A549 (cell line): ENCODE data around the gene MYO7A. TPM values are rescaled to one million over a fixed set of nuclear protein-coding genes. Genes with fewer than 3 reads are reported as not detected.

Experiments used
- ATAC-seq, 2 experiments: fragments of 200-7000 bp in 1 of 2; fragments of >200 bp in 1 of 2; cut with Nextera tagmentation in 1 of 2; cut with Tn5 transposase in 1 of 2; 3 replicates each; pipeline versions ENCODE4 v1.8.0 to v1.9.1; 2018 to 2020; ENCODE audit warnings: mild to moderate bottlenecking in 1 of 2, moderate library complexity in 1 of 2
- CTCF ChIA-PET: fragments of 300-600 bp; sonication (Branson Sonifier 250); formaldehyde crosslinking; extraction: SDS; loops from one replicate; lab custom pipeline; 2021; ENCODE audit warnings: antibody characterized with exemption, inconsistent platforms; lab: Yijun Ruan, JAX
- POLR2A ChIA-PET: fragments of 350-600 bp; formaldehyde crosslinking; extraction: SDS; loops from one replicate; lab custom pipeline; 2021; ENCODE audit warnings: antibody characterized with exemption, inconsistent platforms; lab: Yijun Ruan, JAX
- DNase-seq, 2 experiments: peaks; one replicate each; pipeline versions ENCODE4 v3.0.0 to v3.0.0-alpha.2; 2011 to 2016; ENCODE audit warnings: low read depth in 1 of 2, low spot score in 1 of 2
- FAIRE-seq: peaks from 2 replicates; lab custom pipeline; 2011; peaks lifted over from hg19 to GRCh38; lab: Jason Lieb, UNC
- H3K27ac ChIP-seq, 2 experiments: fragments of >200 bp; sonication (Bioruptor Twin); formaldehyde crosslinking; 3 replicates each; pipeline ENCODE4 v1.5.1; 2016 to 2017
- H3K4me1 ChIP-seq: fragments of >200 bp; sonication (Bioruptor Twin); formaldehyde crosslinking; 3 replicates; pipeline ENCODE4 v1.6.1; 2016
- H3K4me2 ChIP-seq: fragments of >200 bp; sonication (Bioruptor Twin); formaldehyde crosslinking; 3 replicates; pipeline ENCODE4 v1.6.1; 2016
- H3K4me3 ChIP-seq: fragments of >200 bp; sonication (Bioruptor Twin); formaldehyde crosslinking; 3 replicates; pipeline ENCODE4 v1.5.1; 2016
- H3K9me3 ChIP-seq: fragments of >200 bp; sonication (Bioruptor Twin); formaldehyde crosslinking; 3 replicates; pipeline ENCODE4 v1.6.1; 2016
- CBX8 ChIP-seq: fragments of 200-600 bp; sonication (generic); IDR thresholded peaks from 2 replicates; pipeline ENCODE4 v1.6.1; 2016
- EHF ChIP-seq: fragments of 250-450 bp; sonication (Bioruptor Pico); IDR thresholded peaks from 2 replicates; pipeline ENCODE4 v1.5.0; 2020; ENCODE audit warnings: mild to moderate bottlenecking
- ESRRA ChIP-seq: fragments of 150-350 bp; IDR thresholded peaks from 2 replicates; pipeline ENCODE4 v1.6.1; 2014; ENCODE audit warnings: mild to moderate bottlenecking, low read length, borderline replicate concordance
- FOSL2 ChIP-seq, 2 experiments: fragments of 450-650 bp in 1 of 2; fragments of >200 bp in 1 of 2; sonication (Bioruptor Twin) in 1 of 2; formaldehyde crosslinking; IDR thresholded peaks; 2 replicates each; pipeline versions ENCODE4 v1.5.0 to v1.6.1; 2016 to 2020; ENCODE audit warnings: mild to moderate bottlenecking in 1 of 2, moderate library complexity in 1 of 2
- HEYL ChIP-seq: fragments of 250-450 bp; sonication (Bioruptor Pico); IDR thresholded peaks from 2 replicates; pipeline ENCODE4 v1.8.0; 2021; ENCODE audit warnings: mild to moderate bottlenecking, moderate library complexity
- HOXB13 ChIP-seq: fragments of 250-450 bp; sonication (Bioruptor Pico); IDR thresholded peaks from 2 replicates; pipeline ENCODE4 v1.5.0; 2020; ENCODE audit warnings: low read depth, mild to moderate bottlenecking, moderate library complexity
- JUN ChIP-seq, 2 experiments: fragments of >200 bp; sonication (Bioruptor Twin); formaldehyde crosslinking; IDR thresholded peaks; 2 replicates in 1 of 2; 3 replicates in 1 of 2; pipeline ENCODE4 v1.6.1; 2016 to 2017
- JUNB ChIP-seq: fragments of >200 bp; sonication (Bioruptor Twin); formaldehyde crosslinking; IDR thresholded peaks from 2 replicates; pipeline ENCODE4 v1.6.1; 2016
- NFE2L2 ChIP-seq: fragments of 150-350 bp; conservative IDR thresholded peaks from 2 replicates; pipeline ENCODE4 v1.6.1; 2014; ENCODE audit warnings: low read length
- NPAS2 ChIP-seq: fragments of 250-450 bp; sonication (Bioruptor Pico); IDR thresholded peaks from 2 replicates; pipeline ENCODE4 v1.8.0; 2022; ENCODE audit warnings: mild to moderate bottlenecking, moderate library complexity, borderline replicate concordance
- NR3C1 ChIP-seq: fragments of >200 bp; sonication (Bioruptor Twin); formaldehyde crosslinking; IDR thresholded peaks from 3 replicates; pipeline ENCODE4 v1.6.1; 2017
- POLR2A ChIP-seq: IDR thresholded peaks from 2 replicates; pipeline ENCODE4 v1.6.1; 2012; ENCODE audit warnings: mild to moderate bottlenecking, low read length
- POLR2AphosphoS2 ChIP-seq: conservative IDR thresholded peaks from 2 replicates; pipeline ENCODE4 v1.6.1; 2012; ENCODE audit warnings: low read length, improper control_type of control experiment, inconsistent platforms
- RARB ChIP-seq: fragments of 250-450 bp; sonication (Bioruptor Pico); IDR thresholded peaks from 2 replicates; pipeline ENCODE4 v1.8.0; 2021; ENCODE audit warnings: mild to moderate bottlenecking, moderate library complexity
- RCOR1 ChIP-seq: fragments of 150-350 bp; IDR thresholded peaks from 2 replicates; pipeline ENCODE4 v1.6.1; 2014; ENCODE audit warnings: antibody characterized with exemption, low read length, low read depth
- RFX5 ChIP-seq: fragments of 450-650 bp; IDR thresholded peaks from 2 replicates; pipeline ENCODE4 v1.7.1; 2014; ENCODE audit warnings: antibody characterized with exemption, mild to moderate bottlenecking, moderate library complexity
- RNF2 ChIP-seq: fragments of 200-600 bp; sonication (generic); IDR thresholded peaks from 2 replicates; pipeline ENCODE4 v1.6.1; 2016; ENCODE audit warnings: low read depth, mild to moderate bottlenecking, antibody characterized with exemption, moderate library complexity, borderline replicate concordance
- SMC3 ChIP-seq: fragments of >200 bp; sonication (Bioruptor Twin); formaldehyde crosslinking; IDR thresholded peaks from 3 replicates; pipeline ENCODE4 v1.6.1; 2018; ENCODE audit warnings: inconsistent platforms
- ZFP36 ChIP-seq: fragments of 450-650 bp; IDR thresholded peaks from 2 replicates; pipeline ENCODE4 v1.6.1; 2014; ENCODE audit warnings: borderline replicate concordance; ENCODE audit not compliant: partially characterized antibody
- ZNF302 ChIP-seq: fragments of 250-450 bp; sonication (Bioruptor Pico); IDR thresholded peaks from 2 replicates; pipeline ENCODE4 v1.9.0; 2021; ENCODE audit warnings: inconsistent platforms, mild to moderate bottlenecking, moderate library complexity
- WGBS: methylation state at CpG from one replicate; pipeline ENCODE4 v1.1.6; 2017; ENCODE audit errors: missing lambda C conversion rate; 5-methylcytosine and 5-hydroxymethylcytosine counted together
- polyA plus RNA-seq, 4 experiments: library from polyadenylated mRNA; depleted of rRNA in 3 of 4; stranded (reverse); fragments of >200 nt; fragmentation: RNase III in 1 of 4; extraction: RNeasy Plus Mini Kit Qiagen cat#74134 plus additional on column Dnase treatment in 1 of 4; gene quantifications; 2 replicates in 3 of 4; 3 replicates in 1 of 4; pipeline ENCODE4 v1.2.3, GENCODE V29; 2011 to 2017
- TF ChIP-seq, protein P1 (sequence below): fragments of 150-350 bp; IDR thresholded peaks from 2 replicates; pipeline ENCODE4 v1.6.1; 2014; ENCODE audit warnings: low read depth, mild to moderate bottlenecking, low read length
- TF ChIP-seq, protein P2 (sequence below): IDR thresholded peaks from 2 replicates; pipeline ENCODE4 v1.6.1; 2012
- TF ChIP-seq, protein P3 (sequence below): fragments of 200-600 bp; sonication (generic); IDR thresholded peaks from 2 replicates; pipeline ENCODE4 v1.6.1; 2016; ENCODE audit warnings: antibody characterized with exemption, mild to moderate bottlenecking, moderate library complexity
- TF ChIP-seq, protein P4 (sequence below): fragments of >200 bp; sonication (Bioruptor Twin); formaldehyde crosslinking; IDR thresholded peaks from 3 replicates; pipeline ENCODE4 v1.5.1; 2016

Gene MYO7A
- polyA plus RNA-seq, 2 of the 4 experiments (the other 2 are of a cell fraction) = 1.7 to 2.1 TPM

DNA sequence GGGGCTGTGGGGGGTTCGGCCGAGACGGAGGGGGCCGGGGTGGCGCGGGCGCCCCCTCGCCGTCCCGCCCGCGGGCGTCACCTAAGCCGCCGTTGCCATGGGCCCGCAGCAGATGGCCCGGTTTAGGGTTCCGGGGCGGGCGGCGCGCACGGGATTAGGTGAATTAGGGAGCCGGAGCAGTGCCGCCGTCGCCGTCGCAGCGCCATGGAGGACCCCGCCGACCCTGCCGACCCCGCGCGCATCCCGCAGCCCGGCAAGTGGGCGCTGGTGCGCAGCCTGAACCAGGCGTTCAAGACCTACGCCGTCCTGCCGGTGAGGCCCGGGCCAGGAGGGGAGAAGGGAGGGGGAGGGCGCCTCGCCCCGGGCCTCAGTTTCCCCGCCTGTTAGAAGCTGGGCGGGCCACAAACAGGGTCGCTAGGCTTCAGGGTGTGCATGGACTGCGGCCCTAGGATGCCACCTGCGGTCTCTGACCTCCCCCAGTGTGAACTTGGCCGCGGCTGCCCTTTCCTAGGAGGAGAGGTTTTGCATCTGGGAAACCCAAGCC is 10.1 kb downstream of the MYO7A start:
- no peak for ATAC-seq
- TF ChIP-seq, protein P1, sequence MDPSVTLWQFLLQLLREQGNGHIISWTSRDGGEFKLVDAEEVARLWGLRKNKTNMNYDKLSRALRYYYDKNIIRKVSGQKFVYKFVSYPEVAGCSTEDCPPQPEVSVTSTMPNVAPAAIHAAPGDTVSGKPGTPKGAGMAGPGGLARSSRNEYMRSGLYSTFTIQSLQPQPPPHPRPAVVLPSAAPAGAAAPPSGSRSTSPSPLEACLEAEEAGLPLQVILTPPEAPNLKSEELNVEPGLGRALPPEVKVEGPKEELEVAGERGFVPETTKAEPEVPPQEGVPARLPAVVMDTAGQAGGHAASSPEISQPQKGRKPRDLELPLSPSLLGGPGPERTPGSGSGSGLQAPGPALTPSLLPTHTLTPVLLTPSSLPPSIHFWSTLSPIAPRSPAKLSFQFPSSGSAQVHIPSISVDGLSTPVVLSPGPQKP = no peak
- TF ChIP-seq ZFP36 (no peak), JUNB (no peak), POLR2AphosphoS2 (no peak), NPAS2 (CRISPR knock-in tag) (no peak), HOXB13 (CRISPR knock-in tag) (no peak), NR3C1 (no peak), HEYL (CRISPR knock-in tag) (no peak)
- POLR2A ChIA-PET = no interaction called here
- Histone ChIP-seq H3K4me1 (no peaks in the 10 kb centered on the region), H3K27ac (no peak overlapping the region), H3K4me3 (no peak overlapping the region), H3K4me2 (no peak overlapping the region), H3K9me3 (no peaks in the 10 kb centered on the region)
- DNase-seq = no peak
- 83% methylated on average over 24 of the region's 55 CpGs for WGBS
- CTCF ChIA-PET = interaction anchor here (1.2 to 4.3 kb wide), 2 partner anchors 10 to 34 kb away, joined by 3 to 35 read pairs; partner anchors contain the start of gene MYO7A
- no peak for FAIRE-seq

DNA sequence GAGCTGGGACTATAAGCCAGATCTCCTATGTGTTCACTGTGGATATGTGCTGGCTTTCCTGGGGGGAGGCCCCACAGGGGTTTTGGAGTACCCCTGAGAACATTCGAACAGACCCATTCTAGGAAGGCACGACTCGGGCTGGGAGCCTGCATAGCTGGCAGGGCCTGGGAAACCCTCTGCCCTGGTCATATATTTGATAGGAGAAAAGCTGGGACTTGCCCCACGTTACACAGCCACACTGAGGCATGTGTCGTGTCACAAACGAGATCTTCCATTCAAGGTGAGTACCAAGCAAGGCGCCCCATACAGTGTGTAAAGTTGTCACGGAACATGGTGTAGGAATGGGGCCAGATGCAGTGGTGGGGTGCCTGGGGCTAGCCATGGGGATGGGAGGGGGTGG is 11.2 kb downstream of the MYO7A start:
- 73% methylated on average over 3 of the region's 8 CpGs for WGBS
- FAIRE-seq = no peak
- no peak overlapping the region for H3K27ac ChIP-seq
- ChIA-PET CTCF (interaction anchor here (1.2 to 4.3 kb wide), 4 partner anchors 8 to 49 kb away, joined by 3 to 35 read pairs (median 8); partner anchors contain the start of gene MYO7A), POLR2A (no interaction called here)
- no peak overlapping the region for H3K4me2 ChIP-seq
- no peak overlapping the region for H3K4me3 ChIP-seq
- TF ChIP-seq, protein P1 = no peak
- no peak for TF ChIP-seq RCOR1
- no peak for TF ChIP-seq ZNF302 (CRISPR knock-in tag)
- TF ChIP-seq, protein P2, sequence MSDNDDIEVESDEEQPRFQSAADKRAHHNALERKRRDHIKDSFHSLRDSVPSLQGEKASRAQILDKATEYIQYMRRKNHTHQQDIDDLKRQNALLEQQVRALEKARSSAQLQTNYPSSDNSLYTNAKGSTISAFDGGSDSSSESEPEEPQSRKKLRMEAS = no peak
- no peak for TF ChIP-seq NFE2L2
- TF ChIP-seq POLR2A = no peak
- no peak for TF ChIP-seq SMC3
- TF ChIP-seq JUN (IDR thresholded peaks at IDR 0.05) = no peak
- TF ChIP-seq, protein P3, sequence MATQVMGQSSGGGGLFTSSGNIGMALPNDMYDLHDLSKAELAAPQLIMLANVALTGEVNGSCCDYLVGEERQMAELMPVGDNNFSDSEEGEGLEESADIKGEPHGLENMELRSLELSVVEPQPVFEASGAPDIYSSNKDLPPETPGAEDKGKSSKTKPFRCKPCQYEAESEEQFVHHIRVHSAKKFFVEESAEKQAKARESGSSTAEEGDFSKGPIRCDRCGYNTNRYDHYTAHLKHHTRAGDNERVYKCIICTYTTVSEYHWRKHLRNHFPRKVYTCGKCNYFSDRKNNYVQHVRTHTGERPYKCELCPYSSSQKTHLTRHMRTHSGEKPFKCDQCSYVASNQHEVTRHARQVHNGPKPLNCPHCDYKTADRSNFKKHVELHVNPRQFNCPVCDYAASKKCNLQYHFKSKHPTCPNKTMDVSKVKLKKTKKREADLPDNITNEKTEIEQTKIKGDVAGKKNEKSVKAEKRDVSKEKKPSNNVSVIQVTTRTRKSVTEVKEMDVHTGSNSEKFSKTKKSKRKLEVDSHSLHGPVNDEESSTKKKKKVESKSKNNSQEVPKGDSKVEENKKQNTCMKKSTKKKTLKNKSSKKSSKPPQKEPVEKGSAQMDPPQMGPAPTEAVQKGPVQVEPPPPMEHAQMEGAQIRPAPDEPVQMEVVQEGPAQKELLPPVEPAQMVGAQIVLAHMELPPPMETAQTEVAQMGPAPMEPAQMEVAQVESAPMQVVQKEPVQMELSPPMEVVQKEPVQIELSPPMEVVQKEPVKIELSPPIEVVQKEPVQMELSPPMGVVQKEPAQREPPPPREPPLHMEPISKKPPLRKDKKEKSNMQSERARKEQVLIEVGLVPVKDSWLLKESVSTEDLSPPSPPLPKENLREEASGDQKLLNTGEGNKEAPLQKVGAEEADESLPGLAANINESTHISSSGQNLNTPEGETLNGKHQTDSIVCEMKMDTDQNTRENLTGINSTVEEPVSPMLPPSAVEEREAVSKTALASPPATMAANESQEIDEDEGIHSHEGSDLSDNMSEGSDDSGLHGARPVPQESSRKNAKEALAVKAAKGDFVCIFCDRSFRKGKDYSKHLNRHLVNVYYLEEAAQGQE = no peak
- TF ChIP-seq EHF (CRISPR knock-in tag) = no peak
- no peak for TF ChIP-seq RFX5
- TF ChIP-seq ESRRA = no peak
- no peak for TF ChIP-seq HEYL (CRISPR knock-in tag)
- TF ChIP-seq ZFP36 = no peak
- no peak for TF ChIP-seq RNF2
- no peak for TF ChIP-seq CBX8
- no peak for TF ChIP-seq POLR2AphosphoS2
- no peak for TF ChIP-seq FOSL2 (IDR thresholded peaks at IDR 0.05)
- TF ChIP-seq FOSL2 (CRISPR knock-in tag; IDR thresholded peaks at IDR 0.05) = no peak
- TF ChIP-seq RARB = no peak
- TF ChIP-seq, protein P4, sequence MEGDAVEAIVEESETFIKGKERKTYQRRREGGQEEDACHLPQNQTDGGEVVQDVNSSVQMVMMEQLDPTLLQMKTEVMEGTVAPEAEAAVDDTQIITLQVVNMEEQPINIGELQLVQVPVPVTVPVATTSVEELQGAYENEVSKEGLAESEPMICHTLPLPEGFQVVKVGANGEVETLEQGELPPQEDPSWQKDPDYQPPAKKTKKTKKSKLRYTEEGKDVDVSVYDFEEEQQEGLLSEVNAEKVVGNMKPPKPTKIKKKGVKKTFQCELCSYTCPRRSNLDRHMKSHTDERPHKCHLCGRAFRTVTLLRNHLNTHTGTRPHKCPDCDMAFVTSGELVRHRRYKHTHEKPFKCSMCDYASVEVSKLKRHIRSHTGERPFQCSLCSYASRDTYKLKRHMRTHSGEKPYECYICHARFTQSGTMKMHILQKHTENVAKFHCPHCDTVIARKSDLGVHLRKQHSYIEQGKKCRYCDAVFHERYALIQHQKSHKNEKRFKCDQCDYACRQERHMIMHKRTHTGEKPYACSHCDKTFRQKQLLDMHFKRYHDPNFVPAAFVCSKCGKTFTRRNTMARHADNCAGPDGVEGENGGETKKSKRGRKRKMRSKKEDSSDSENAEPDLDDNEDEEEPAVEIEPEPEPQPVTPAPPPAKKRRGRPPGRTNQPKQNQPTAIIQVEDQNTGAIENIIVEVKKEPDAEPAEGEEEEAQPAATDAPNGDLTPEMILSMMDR = no peak
- H3K4me1 ChIP-seq = no peaks in the 10 kb centered on the region
- no peak for ATAC-seq
- no peak for DNase-seq
- H3K9me3 ChIP-seq = no peaks in the 10 kb centered on the region
